Stimulated activated CD4-positive, alpha-beta T cell treated with anti-CD3 and anti-CD28 coated beads, Interleukin-1b, Interleukin-23, amount 100 ng/mL, for 48 hours (primary cell): ENCODE results near the gene NID2.

Experiments
- DNase-seq: peaks from one replicate; pipeline ENCODE4 v3.0.0-alpha.2; 2020

The NID2 gene

GRCh38 chr14:52080158-52080800 is 11.4 kb upstream of the NID2 start:
- no peak for DNase-seq

GRCh38 chr14:52079239-52079959 is 10.5 kb upstream of the NID2 start:
- DNase-seq = no peak

- DNase-seq = no peak
Observed at GRCh38 chr14:52078721-52079120, 9.9 kb upstream of the NID2 start.

- no peak for DNase-seq
Observed at GRCh38 chr14:52078095-52078531, 9.3 kb upstream of the NID2 start.

GRCh38 chr14:52077256-52077979 is 8.6 kb upstream of the NID2 start:
- DNase-seq = no peak

GRCh38 chr14:52076334-52076733 is 7.5 kb upstream of the NID2 start:
- no peak for DNase-seq

- DNase-seq = no peak
Observed at GRCh38 chr14:52075371-52075770, 6.5 kb upstream of the NID2 start.

- no peak for DNase-seq
Observed at GRCh38 chr14:52073251-52073650, 4.4 kb upstream of the NID2 start.

GRCh38 chr14:52072266-52072780 is 3.5 kb upstream of the NID2 start:
- DNase-seq = no peak

- no peak for DNase-seq
Observed at GRCh38 chr14:52071675-52072074, 2.8 kb upstream of the NID2 start.

GRCh38 chr14:52070051-52070431 is 1.2 kb upstream of the NID2 start:
- DNase-seq = no peak

GRCh38 chr14:52069307-52070050 is 620 bp upstream of the NID2 start:
- DNase-seq = no peak

GRCh38 chr14:52067873-52068614 is 815 bp downstream of the NID2 start:
- DNase-seq = no peak

GRCh38 chr14:52064174-52064573 is 4.7 kb downstream of the NID2 start:
- no peak for DNase-seq

GRCh38 chr14:52063052-52063462 is 5.8 kb downstream of the NID2 start:
- DNase-seq = no peak

GRCh38 chr14:52061890-52062289 is 7.0 kb downstream of the NID2 start:
- no peak for DNase-seq

- DNase-seq = no peak
Observed at GRCh38 chr14:52061390-52061789, 7.5 kb downstream of the NID2 start.

GRCh38 chr14:52060080-52060479 is 8.8 kb downstream of the NID2 start:
- DNase-seq = no peak

GRCh38 chr14:52059649-52060048 is 9.2 kb downstream of the NID2 start:
- no peak for DNase-seq

GRCh38 chr14:52058341-52058740 is 10.5 kb downstream of the NID2 start:
- DNase-seq = no peak

- no peak for DNase-seq
Observed at GRCh38 chr14:52055167-52055566, 13.7 kb downstream of the NID2 start.

GRCh38 chr14:52054678-52055077 is 14.2 kb downstream of the NID2 start:
- DNase-seq = no peak
